HG03342 (cell line): Measurements from ENCODE around the gene SHISAL2A.

Source experiments
- ATAC-seq: cut with Tn5 transposase; IDR thresholded peaks from one replicate; pipeline ENCODE4 v1.9.1; 2021; ENCODE audit warnings: mild to moderate bottlenecking, moderate library complexity; ENCODE audit not compliant: unreplicated experiment

Gene SHISAL2A

DNA sequence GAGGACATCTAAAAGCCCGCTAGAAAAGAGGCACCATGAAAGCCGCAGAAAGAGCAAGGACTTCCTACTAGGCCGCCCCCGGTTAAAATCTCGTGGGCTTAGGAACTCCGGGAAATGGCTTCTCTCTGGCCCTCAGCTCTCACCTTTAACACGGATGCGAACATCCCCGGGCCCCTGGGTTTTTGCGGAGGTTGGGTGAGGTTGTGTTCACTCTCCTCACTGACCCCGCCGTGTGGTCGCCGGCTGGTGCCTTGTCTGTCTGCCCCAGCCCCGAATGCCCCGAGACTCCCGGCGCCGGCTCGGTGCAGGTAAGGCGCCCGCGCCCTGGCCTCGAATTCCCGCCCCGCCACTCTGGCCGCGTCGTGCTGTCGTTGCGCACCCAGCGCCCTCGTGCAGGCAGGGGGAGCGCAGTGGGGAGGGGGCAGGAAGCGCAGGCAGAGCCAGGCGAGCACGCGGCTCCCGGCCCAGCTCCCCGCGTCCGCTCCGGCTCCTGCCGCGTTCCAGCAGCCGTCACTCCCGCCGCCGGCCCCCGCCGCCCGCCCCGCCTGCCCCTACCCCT lies at the start of gene SHISAL2A:
Gene SHISAL2A (plus strand): TSS at position 437 of the 559 bp plus-strand sequence. CDS start 326 bp downstream, outside the sequence.
- no peak for ATAC-seq

DNA sequence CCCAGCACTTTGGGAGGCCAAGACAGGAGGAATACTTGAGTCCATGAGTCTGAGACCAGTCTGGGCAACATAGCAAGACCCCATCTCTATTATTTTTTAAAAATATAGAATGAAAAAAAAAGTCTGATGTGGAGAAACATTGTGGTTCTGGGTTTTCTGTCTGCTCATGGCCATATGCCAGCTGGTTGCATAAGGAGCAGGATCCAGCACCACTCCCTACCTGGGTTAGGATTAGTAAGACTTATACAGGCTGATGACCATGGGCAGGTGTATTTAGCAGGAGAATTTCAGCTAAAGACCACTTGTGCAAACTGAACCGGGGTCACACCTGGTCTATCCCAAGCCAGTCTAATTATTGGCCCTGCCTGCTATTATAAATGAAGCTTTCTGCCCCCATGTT lies 47.5 kb upstream of the SHISAL2A start:
- no peak for ATAC-seq

DNA sequence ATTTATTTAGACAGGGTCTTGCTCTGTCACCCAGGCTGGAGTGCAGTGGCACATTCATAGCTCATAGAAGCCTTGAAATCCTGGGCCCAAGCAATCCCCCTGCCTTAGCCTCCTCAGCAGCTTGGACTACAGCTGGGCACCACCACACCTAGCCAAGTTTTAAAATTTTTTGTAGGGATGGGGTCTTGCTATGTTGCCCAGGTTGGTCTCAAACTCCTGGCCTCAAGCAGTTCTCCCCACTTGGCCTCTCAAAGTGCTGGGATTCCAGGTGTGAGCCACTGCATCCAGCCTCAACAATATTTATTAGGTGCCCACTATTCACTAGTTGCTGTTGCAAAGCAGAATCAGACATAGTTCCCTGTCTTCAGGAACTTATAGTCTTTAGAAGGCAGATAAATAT lies 44.9 kb upstream of the SHISAL2A start:
- ATAC-seq, result no peak

DNA sequence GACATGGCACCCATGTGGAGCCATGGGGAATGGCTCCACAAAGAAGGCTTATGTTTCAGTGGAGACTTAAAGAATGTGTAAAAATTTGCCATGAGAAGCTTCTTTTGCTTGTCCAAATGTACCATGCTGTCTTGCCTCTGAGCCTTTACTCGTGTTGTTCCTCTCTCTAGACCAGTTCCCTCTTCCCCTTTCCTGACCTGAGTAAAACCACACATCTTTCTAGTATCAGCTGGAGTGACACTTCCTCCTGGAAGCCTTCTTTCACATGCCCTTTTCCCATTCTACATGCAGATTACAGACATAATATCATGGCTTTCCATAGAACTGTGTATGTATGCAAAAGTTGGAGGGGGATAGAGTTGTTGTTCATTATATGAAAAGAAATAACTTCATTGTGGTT lies 44.4 kb upstream of the SHISAL2A start:
- no peak for ATAC-seq

DNA sequence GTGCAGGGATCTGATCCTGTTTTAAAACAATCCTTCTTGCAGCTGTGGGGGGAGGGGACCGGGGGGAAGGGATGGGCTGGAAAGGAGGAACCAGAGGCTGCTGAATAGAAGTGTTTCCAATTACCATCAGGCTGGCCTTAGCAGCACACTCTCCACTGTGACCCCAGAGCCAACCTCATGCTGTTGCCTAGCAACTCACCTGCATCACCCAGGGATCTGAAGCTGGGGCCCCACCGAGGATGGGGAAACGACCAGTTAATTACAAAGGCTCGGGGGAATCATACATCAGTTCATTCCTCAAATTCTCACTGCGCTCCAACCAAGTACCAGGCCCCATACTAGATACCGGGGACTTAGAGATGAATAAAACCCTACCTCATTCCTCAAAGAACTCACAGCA lies 42.7 kb upstream of the SHISAL2A start:
- no peak for ATAC-seq

DNA sequence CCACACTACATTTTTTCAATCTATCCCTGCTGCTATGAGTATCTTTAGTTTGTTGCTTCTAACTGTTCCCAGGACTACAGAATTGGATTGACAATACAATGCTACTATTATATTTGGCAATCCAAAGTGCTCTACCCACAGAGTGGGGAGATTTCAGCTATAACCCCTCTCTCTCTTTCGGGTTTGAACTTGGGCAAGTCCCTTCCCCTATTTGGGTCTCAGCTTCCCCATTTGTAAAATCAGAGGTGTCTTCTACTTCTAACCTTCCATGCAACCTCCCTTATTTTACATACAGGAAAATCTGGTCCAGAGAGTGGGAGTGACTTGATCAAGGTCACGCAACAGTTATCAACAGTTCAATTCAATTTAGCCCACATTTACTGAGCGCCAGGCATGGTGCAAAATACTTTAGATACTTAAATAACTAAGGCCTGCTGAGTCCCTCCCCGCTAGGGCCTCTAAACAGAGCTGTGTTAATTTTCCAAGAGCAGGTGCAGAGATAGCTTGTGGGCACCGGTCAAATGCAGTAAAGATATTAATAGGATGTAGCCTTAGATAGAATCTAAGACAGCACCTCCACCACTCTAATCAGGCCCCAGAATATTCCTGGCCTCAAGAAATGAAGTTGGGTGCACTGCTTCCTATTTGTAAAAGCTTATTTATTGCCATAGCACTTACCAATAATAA lies 40.2 kb upstream of the SHISAL2A start:
- no peak for ATAC-seq

DNA sequence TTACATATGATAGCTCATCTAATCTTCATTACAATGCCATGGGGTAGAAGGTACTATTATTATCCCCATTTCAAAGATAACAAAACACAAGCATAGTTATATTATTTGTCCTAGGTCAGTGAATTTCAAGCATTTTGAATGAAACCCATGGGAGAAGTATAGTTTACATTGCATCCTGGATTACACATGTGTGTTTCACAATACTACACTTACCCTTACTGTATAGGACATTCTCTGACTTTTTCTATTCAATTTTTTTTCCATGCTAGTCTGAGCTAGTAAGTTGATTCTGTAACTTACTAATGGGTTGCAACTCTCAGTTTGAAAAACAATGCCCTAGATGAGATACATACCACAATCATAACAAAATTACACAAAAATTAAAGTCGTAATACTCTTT lies 39.5 kb upstream of the SHISAL2A start:
- ATAC-seq, result no peak

DNA sequence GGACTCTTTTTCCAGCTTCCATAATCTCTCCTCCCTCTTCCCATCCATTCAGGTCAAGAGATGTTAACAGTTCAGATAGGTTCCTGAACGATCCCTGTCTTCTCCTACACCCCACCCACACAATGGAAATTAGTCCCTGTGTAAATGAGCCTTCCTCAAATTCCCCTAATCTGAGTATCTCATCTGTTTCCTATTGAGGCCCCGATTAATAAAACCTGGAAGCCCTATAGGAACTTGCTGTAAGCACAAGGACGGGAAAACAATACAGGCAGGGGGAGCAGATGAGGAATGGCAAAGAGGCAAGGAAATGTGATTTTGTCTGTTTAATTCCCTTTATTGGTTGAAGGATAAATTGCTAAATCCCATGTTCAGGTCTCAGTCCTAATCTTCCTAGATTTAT lies 37.9 kb upstream of the SHISAL2A start:
- no peak for ATAC-seq

DNA sequence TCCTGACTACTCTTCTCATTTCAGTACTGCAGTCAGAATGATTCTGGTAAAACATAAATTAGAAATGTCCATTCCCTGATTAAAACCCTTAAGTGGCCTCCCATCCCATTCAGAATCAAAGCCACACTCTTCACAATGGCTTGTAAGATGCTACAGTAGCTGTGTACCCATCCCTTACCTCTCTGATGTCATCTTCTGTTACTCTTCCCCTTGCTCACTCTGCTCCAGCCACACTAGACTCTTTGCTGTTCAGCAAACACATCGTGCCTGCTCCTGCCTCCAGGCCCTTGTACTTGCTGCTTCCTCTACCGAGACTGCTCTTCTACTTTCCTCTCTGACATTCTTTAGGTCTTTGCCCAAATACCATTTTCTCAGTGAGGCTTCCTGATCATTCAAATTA lies 35.1 kb upstream of the SHISAL2A start:
- ATAC-seq, result no peak

DNA sequence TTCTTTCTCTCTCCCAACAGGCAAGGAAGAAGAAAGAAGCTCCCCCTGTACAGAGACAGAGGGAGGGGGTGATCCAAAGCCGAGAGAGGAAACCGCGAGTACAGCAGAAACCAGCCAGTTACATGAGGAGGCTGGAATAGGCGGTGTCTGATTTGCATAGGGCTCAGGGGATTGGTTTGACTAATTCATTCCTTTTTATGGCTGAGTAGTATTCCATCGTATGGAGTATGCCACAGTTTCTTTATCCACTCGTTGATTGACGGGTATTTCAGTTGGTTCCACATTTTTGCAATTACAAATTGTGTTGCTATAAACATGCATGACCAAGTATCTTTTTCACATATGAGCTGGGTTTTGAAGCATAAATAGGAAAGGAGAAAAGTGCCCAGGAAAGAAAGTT lies 34.2 kb upstream of the SHISAL2A start:
- no peak for ATAC-seq

DNA sequence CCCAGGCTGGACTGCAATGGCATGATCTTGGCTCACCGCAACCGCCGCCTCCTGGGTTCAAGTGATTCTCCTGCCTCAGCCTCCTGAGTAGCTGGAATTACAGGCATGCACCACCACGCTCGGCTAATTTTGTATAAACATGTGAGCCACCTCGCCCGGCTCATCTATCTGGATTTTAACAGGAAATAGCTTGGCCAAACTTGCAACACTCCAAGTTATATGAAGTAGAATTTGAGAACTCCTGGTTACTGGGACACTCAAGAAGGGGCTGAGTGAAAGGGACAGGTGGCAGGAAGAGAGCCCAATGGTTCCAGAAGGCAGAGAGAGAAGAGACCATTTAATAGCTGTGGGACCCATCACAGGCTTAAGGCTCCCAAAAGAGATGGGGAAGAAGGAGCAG lies 33.7 kb upstream of the SHISAL2A start:
- no peak for ATAC-seq

DNA sequence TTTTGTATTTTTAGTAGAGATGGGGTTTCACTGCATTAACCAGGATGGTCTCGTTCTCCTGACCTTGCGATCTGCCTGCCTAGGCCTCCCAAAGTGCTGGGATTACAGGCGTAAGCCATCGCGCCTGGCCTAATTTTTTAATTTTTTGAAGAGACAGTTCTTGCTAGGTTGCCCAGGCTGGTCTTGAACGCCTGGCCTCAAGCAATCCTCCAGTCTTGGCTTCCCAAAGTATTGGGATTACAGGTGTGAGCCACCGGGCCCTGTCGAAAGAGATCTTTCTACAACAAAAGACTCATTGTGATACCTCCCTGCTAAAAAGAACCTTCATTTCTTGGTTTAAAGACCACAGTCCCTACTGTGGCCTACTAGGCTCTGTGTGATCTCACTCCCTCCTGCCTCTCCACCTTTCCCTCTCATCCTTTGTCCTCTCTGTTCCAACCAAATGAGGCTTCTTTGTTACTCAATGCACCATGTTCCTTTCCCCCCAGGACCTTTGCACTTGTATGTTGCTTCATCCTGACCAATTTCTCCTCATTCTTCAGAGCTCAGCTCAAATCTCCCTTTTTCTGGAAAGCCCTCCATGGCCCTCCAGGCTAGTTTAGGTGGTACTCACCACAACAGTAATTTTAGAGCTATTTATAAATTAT lies 32.3 kb upstream of the SHISAL2A start:
- no peak for ATAC-seq

DNA sequence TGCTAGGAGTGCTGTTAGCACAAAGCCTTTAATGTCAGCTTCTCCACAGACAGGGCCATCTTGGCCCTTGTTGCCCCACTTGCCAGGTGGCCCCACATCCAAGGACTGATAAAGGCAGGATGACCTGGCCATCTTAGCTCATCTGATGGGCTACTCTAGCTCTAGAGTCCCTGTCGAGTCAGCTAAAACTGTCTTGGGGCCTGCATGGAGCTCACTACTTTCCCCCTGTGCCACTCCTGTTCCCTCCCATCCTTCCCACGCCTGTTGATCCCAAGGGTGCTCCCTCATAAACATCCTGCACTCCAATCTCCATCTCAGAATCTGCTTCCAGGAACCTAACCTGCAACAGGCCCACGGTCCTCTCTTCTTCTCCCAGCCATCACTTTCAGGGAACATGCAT lies 31.4 kb upstream of the SHISAL2A start:
- ATAC-seq, result no peak

DNA sequence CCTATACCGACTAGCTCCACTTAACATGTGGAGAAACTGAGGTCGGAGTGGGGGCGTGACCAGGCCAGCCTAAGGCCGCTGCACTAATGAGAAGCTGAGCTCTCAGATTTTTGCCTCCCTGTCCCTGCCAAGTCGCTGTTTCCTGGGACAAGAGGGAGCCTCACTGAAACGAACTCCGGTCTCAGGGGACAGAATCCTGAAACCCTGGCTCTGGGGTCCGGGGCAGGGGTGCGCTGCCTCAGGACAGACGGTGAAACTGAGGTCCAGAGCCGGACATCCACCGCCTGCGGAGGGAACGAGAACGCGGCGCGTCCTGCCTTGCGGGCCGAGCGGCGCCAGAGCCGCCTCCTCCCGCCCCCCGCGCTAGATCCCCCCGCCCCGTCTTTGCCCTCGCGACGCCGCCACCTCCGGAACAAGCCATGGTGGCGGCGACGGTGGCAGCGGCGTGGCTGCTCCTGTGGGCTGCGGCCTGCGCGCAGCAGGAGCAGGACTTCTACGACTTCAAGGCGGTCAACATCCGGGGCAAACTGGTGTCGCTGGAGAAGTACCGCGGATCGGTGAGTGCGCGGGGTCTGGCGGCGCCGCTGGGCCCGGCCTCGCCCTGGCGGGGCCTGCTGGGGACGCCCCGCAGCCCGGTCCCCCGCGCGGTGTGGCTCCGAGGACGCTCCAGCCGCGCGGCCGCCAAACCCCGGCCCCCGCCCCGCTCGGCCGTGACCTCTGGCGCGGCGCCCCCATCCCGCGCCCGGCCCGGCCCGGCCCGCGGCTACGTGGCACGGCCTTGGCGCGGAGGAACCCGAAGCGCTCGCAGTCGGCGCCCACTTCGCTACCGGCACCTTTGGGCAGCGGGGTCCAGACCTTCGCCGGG lies 30.7 kb upstream of the SHISAL2A start, which contains the start of gene GPX7:
Gene GPX7 (plus strand): TSS at position 381 of the 865 bp plus-strand sequence. CDS start 39 bp downstream, at position 420.
- no peak for ATAC-seq

DNA sequence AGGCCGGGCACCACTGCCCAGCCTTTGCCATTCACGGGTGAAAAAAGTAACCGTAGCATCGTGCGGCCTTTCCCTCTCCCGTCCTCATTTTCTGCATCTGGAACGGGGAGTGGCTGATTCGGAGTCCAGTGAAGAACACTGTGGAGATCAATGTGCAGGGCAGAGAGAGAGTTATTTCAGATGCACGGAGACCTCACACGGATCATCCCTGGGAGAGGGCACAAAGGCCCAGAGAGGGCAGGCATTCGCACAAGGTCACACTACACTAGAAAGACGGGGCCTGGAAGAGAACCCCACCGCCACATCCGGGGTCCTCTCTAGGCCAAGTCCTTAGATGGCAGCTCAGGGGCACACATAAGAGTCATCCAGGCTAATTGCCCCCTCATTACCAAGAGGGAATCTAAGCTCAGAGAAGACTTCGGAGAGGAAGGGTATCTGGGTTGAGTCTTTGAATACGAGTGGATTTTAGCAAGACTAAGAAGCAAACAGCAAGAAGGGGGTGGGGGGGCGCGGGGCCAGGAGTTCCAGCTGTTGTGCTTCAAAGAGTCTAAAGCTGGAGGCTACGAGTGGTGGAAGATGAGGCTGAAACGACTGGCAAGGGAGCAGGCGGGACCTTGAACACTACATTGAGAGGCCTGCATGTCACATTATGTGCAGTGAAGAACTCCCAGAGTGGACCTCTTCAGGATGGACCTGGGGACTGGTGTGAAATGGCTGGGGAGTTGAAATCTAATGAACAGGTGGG lies 29.9 kb upstream of the SHISAL2A start:
- no peak for ATAC-seq

DNA sequence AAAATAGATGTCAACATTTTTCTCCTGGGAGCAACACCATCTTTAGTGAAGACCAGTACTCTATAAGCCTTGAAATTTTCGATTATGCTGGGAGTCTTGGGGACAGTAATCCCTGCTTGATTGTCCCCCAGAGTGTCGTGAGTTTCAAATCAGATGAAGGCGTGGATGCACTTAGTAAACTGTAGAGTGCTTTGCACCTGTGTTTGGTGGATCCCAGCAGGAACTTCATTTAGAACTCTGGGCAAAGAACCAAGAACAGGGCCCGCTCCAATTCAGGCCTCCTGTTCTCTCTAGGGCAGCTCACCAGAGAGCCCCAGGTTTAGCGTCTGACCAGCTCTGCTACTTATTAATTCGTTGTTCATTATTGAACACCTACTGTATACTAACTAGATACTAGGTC lies 29.3 kb upstream of the SHISAL2A start:
- no peak for ATAC-seq

DNA sequence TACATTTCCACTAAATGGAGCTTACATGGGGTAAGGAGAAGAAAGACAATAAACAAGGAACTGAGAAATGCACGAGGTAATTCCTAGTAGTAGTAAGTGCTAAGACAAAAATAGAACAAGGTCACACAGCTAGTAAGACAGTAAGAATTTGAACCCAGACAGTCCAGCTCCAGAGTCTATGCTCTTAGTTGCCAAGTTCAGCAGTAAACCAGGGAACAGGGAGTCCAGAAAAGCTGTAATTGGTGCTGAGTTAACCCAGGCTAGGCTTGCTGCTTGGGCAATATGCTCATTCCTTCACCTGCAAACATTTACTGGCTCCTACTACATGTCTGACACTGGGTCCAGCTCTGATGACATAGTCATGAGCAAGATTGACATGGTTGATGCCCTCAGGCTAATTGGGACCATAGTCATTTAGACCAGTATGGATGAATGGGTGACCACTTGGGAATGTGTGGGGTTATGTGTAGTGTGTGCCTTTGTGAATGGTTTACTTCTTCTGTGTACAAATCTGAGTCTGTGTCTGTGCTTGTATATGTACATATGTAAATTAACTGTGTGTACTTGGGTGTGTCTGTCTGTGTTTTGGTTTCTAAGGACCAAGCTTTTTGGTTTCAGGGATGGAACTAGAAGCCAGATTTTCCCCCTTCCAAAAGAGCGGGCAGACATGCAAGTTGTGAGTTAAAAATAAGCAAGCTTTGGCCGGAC lies 28.8 kb upstream of the SHISAL2A start:
- ATAC-seq, result no peak

DNA sequence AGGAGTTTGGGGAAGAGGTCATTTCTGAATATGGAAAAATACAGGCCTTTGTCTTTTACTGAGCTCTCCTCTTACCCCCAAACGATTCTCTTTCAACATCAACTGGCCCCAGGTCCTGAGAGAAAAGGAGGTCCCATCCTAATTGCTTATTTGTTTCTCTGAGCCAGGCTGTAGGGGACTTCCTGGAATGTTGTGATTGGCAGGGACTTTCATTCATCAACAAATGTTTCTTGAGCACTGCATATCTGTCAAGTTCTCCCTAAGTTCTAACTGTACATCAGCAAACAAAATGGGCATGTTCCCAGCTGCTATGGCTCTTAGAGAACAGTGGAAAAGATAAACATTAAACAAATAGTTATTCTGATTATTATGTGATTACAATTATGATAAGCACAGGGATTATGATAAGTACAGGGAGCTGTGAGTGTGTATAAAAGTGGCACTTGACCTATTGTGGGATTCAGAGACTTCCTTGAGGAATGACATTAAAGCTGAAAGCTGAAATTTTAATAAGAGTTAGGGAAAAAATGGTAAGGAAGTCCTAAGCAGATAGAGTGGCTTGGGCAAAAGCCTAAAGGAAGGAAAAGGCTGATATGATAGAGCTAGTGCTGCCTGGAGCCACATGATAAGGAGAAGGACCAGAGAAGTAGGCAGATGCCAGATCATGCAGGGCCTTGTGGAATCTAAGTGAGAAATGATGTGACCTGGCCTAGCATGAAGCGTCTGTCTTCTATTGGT lies 19.2 kb upstream of the SHISAL2A start:
- ATAC-seq, result no peak

DNA sequence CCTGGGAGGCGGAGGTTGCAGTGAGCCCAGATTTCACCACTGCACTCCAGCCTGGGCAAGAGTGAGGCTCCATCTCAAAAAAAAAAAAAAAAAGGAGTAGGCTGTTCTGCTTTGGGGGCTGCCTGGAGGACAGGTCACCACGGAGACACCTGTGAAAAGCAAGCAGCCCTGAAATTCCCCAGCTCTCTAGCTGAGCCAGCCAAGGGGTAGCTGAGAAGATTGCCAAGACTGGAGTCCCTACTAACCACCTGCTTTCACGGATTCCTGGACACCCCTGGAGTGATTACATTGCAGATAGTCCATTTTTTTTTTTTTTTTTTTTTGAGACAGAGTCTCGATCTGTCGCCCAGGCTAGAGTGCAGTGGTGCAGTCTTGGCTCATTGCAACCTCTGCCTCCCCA lies 18.3 kb upstream of the SHISAL2A start:
- no peak for ATAC-seq
